H1 (cell line): Measurements from ENCODE around the gene ADGRB3. TPM values are rescaled to one million over a fixed set of nuclear protein-coding genes. Genes with fewer than 3 reads are reported as not detected.

Source experiments
- CTCF ChIA-PET: fragments of 300-600 bp; sonication (Branson Sonifier 250); formaldehyde crosslinking; loops from one replicate; lab custom pipeline; 2021; ENCODE audit not compliant: partially characterized antibody; lab: Charles Lee
- POLR2A ChIA-PET: fragments of 300-600 bp; sonication (Branson Sonifier 250); formaldehyde crosslinking; loops from one replicate; lab custom pipeline; 2021; ENCODE audit warnings: inconsistent platforms; ENCODE audit not compliant: partially characterized antibody; lab: Charles Lee
- DNase-seq, 2 experiments: peaks; one replicate each; pipeline versions ENCODE4 v3.0.0 to v3.0.0-alpha.2; 2010 to 2022; ENCODE audit warnings: low spot score in 2 of 2, low read depth in 1 of 2, mixed read lengths in 1 of 2
- FAIRE-seq: peaks from 2 replicates; lab custom pipeline; 2011; peaks lifted over from hg19 to GRCh38; lab: Jason Lieb, UNC
- H2AFZ ChIP-seq: 2 replicates; pipeline ENCODE4 v1.8.1; 2012; ENCODE audit warnings: low read length, inconsistent platforms
- H2AK5ac ChIP-seq: 2 replicates; pipeline ENCODE4 v1.6.1; 2013; ENCODE audit warnings: low read depth, low read length
- H2BK120ac ChIP-seq: replicated peaks from 2 replicates; pipeline ENCODE3; 2013; ENCODE audit warnings: low read depth, low read length, inconsistent platforms
- H2BK12ac ChIP-seq: 2 replicates; pipeline ENCODE4 v1.6.1; 2013; ENCODE audit warnings: low read depth, low read length
- H2BK15ac ChIP-seq: 2 replicates; pipeline ENCODE4 v1.6.1; 2013; ENCODE audit warnings: low read length
- H2BK20ac ChIP-seq: 2 replicates; pipeline ENCODE4 v1.6.1; 2013; ENCODE audit warnings: low read length
- H2BK5ac ChIP-seq: 2 replicates; pipeline ENCODE4 v1.6.1; 2013; ENCODE audit warnings: low read depth, low read length
- H3K14ac ChIP-seq: 2 replicates; pipeline ENCODE4 v1.6.1; 2013; ENCODE audit warnings: inconsistent platforms; ENCODE audit not compliant: insufficient read length
- H3K18ac ChIP-seq: 2 replicates; pipeline ENCODE4 v1.6.1; 2013; ENCODE audit warnings: low read length; ENCODE audit errors: extremely low read depth
- H3K23ac ChIP-seq: 2 replicates; pipeline ENCODE4 v1.6.1; 2013; ENCODE audit warnings: inconsistent platforms; ENCODE audit not compliant: insufficient read length
- H3K23me2 ChIP-seq: 2 replicates; pipeline ENCODE4 v1.6.1; 2013; ENCODE audit warnings: low read depth, low read length
- H3K27ac ChIP-seq: 2 replicates; pipeline ENCODE4 v1.6.1; 2011; ENCODE audit warnings: low read depth, low read length, inconsistent platforms
- H3K27me3 ChIP-seq, 4 experiments: replicated peaks in 1 of 4; 1 replicate in 1 of 4; 2 replicates in 3 of 4; pipeline versions ENCODE4 v1.6.1 to v1.8.1; 2011 to 2013; ENCODE audit warnings: low read length in 3 of 4, mild to moderate bottlenecking in 3 of 4, inconsistent platforms in 2 of 4, mixed read lengths in 2 of 4, moderate library complexity in 1 of 4; ENCODE audit not compliant: control insufficient read depth in 3 of 4, insufficient read depth in 3 of 4; ENCODE audit errors: extremely low read depth in 1 of 4
- H3K36me3 ChIP-seq, 4 experiments: 2 replicates each; pipeline versions ENCODE4 v1.6.1 to v1.8.1; 2011 to 2013; ENCODE audit warnings: mild to moderate bottlenecking in 4 of 4, low read length in 3 of 4, moderate library complexity in 2 of 4, control low read depth in 1 of 4, inconsistent platforms in 1 of 4; ENCODE audit not compliant: insufficient read depth in 4 of 4, control insufficient read depth in 2 of 4
- H3K4ac ChIP-seq: replicated peaks from 2 replicates; pipeline ENCODE3; 2013; ENCODE audit warnings: low read length, low read depth, mixed read lengths, inconsistent platforms; ENCODE audit not compliant: insufficient read length
- H3K4me1 ChIP-seq, 4 experiments: replicated peaks in 1 of 4; 1 replicate in 1 of 4; 2 replicates in 3 of 4; pipeline versions ENCODE4 v1.6.1 to v1.8.1; 2011 to 2013; ENCODE audit warnings: low read length in 3 of 4, inconsistent platforms in 2 of 4, mixed read lengths in 1 of 4; ENCODE audit not compliant: insufficient read depth in 4 of 4, control insufficient read depth in 3 of 4
- H3K4me2 ChIP-seq, 2 experiments: 2 replicates each; pipeline versions ENCODE4 v1.6.1 to v1.8.1; 2011 to 2013; ENCODE audit warnings: low read depth in 2 of 2, low read length in 2 of 2, control low read depth in 1 of 2, inconsistent platforms in 1 of 2, mild to moderate bottlenecking in 1 of 2; ENCODE audit not compliant: insufficient read depth in 1 of 2
- H3K4me3 ChIP-seq, 4 experiments: fragments of 200-600, 300-600 bp in 1 of 4; sonication (generic), shearing (Covaris generic), sonication (Bioruptor Twin) in 1 of 4; 2 replicates each; pipeline versions ENCODE4 v1.5.1 to v1.8.1; 2011 to 2016; ENCODE audit warnings: low read length in 4 of 4, low read depth in 3 of 4, control low read depth in 2 of 4, inconsistent platforms in 2 of 4, mild to moderate bottlenecking in 2 of 4, mixed read lengths in 1 of 4, moderate library complexity in 1 of 4; ENCODE audit not compliant: insufficient read depth in 2 of 4; ENCODE audit errors: extremely low read depth in 1 of 4
- H3K56ac ChIP-seq: replicated peaks from 2 replicates; pipeline ENCODE3; 2013; ENCODE audit warnings: low read depth, mild to moderate bottlenecking, mixed read lengths, low read length, inconsistent platforms; ENCODE audit not compliant: insufficient read length
- H3K79me1 ChIP-seq: 2 replicates; pipeline ENCODE4 v1.6.1; 2013; ENCODE audit warnings: low read depth, low read length, control low read depth
- H3K79me2 ChIP-seq, 2 experiments: 2 replicates each; pipeline versions ENCODE4 v1.6.1 to v1.8.1; 2012 to 2013; ENCODE audit warnings: low read length in 2 of 2, mild to moderate bottlenecking in 2 of 2, inconsistent platforms in 1 of 2; ENCODE audit not compliant: insufficient read depth in 2 of 2, control insufficient read depth in 1 of 2
- H3K9ac ChIP-seq, 4 experiments: replicated peaks in 1 of 4; 1 replicate in 1 of 4; 2 replicates in 3 of 4; pipeline versions ENCODE4 v1.6.1 to v1.8.1; 2011 to 2013; ENCODE audit warnings: low read depth in 3 of 4, low read length in 3 of 4, control low read depth in 2 of 4, mild to moderate bottlenecking in 2 of 4, moderate library complexity in 2 of 4, inconsistent platforms in 1 of 4; ENCODE audit errors: extremely low read depth in 1 of 4
- H3K9me3 ChIP-seq, 2 experiments: 2 replicates each; pipeline versions ENCODE4 v1.6.1 to v1.8.1; 2012 to 2013; ENCODE audit warnings: mild to moderate bottlenecking in 2 of 2, moderate library complexity in 2 of 2, control low read depth in 1 of 2, inconsistent platforms in 1 of 2, low read depth in 1 of 2, low read length in 1 of 2, mixed read lengths in 1 of 2; ENCODE audit not compliant: insufficient read depth in 2 of 2
- H4K20me1 ChIP-seq, 2 experiments: replicated peaks in 1 of 2; 2 replicates each; pipeline versions ENCODE3 to v1.8.1; 2011 to 2013; ENCODE audit warnings: inconsistent platforms in 2 of 2, low read length in 2 of 2, mild to moderate bottlenecking in 1 of 2; ENCODE audit not compliant: insufficient read depth in 2 of 2, control insufficient read depth in 1 of 2
- H4K5ac ChIP-seq: 2 replicates; pipeline ENCODE4 v1.6.1; 2013; ENCODE audit warnings: low read length, low read depth, mixed read lengths, inconsistent platforms; ENCODE audit not compliant: insufficient read length
- H4K8ac ChIP-seq: 2 replicates; pipeline ENCODE4 v1.8.0; 2013; ENCODE audit warnings: mild to moderate bottlenecking, moderate library complexity, low read length, inconsistent platforms; ENCODE audit not compliant: insufficient read depth; ENCODE audit errors: extremely low read depth
- H4K91ac ChIP-seq: replicated peaks from 2 replicates; pipeline ENCODE3; 2013; ENCODE audit warnings: low read length, mixed read lengths, inconsistent platforms; ENCODE audit not compliant: insufficient read length
- RFX5 ChIP-seq: IDR thresholded peaks from 2 replicates; pipeline ENCODE4 v1.6.1; 2011; ENCODE audit warnings: low read depth, low read length, improper control_type of control experiment, borderline replicate concordance
- TEAD4 ChIP-seq: IDR thresholded peaks from 2 replicates; pipeline ENCODE4 v1.6.1; 2012; ENCODE audit warnings: low read depth, low read length, inconsistent platforms, mixed read lengths
- WGBS, 2 experiments: shearing (Covaris generic) in 1 of 2; methylation state at CpG; one replicate each; pipeline versions ENCODE4 v1.1.6 to v1.1.7; 2013 to 2015; ENCODE audit warnings: low lambda C conversion rate in 2 of 2, mixed read lengths in 2 of 2, inconsistent platforms in 1 of 2, low coverage in 1 of 2, missing lambda C conversion rate in 1 of 2; ENCODE audit not compliant: insufficient replicate concordance in 2 of 2, insufficient coverage in 1 of 2, insufficient read length in 1 of 2; ENCODE audit errors: extremely low coverage in 1 of 2, missing lambda C conversion rate in 1 of 2; 5-methylcytosine and 5-hydroxymethylcytosine counted together
- polyA plus RNA-seq, 7 experiments: library from polyadenylated mRNA; depleted of rRNA in 3 of 7; stranded (reverse) in 5 of 7; unstranded in 2 of 7; fragments of >200 nt in 5 of 7; fragments of 200-250 nt in 2 of 7; gene quantifications; 1 replicate in 5 of 7; 2 replicates in 1 of 7; 4 replicates in 1 of 7; pipeline versions ENCODE4 v1.2.1 to v1.2.3, GENCODE V29; 2011 to 2013; ENCODE audit warnings: missing spikeins in 2 of 7, mixed read lengths in 2 of 7
- total RNA-seq: library from RNA; stranded (reverse); fragmentation: NEBNext Ultra II Directional; extraction: Animal tissue kit (Norgen Biotek cat#: 25700); gene quantifications from 2 replicates; pipeline ENCODE4 v1.2.1, GENCODE V29; 2021
- TF ChIP-seq, protein P1 (sequence below): IDR thresholded peaks from 2 replicates; pipeline ENCODE4 v1.6.1; 2011; ENCODE audit warnings: low read length, improper control_type of control experiment

ADGRB3 gene
- total and polyA plus RNA-seq, 2 of the 8 experiments (the other 6 are each of a cell fraction or from before 2014, with no cell fraction given), result 0.35 to 1.2 TPM

DNA sequence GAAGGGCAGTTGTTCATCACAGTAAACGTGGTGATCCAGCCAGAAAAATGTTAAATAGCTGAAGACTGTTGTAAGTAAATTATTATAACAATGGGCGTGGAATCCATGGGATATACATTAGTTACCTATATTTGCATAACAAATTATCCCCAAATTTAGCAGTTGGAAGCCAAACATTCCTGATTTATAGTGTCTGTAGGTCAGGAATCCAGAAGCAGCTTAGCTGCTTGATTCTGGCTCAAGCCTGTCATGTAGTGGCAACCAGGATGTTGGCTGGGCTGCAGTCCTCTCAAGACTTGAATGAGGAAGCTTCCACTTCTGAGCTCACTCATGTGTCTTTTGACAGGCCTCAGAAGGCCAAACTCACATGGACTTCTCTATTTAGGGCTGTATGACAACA is 6.9 kb upstream of the ADGRB3 start:
- no peaks in the 10 kb centered on the region; the same call in 1 of the 2 replicates for H3K79me1 ChIP-seq
- H3K4me2 ChIP-seq, result 0 out of 4 replicates have a peak overlapping the region, but pooled peaks of 1 of the 2 experiments have one; percentile 18
- H3K27ac ChIP-seq, result no peak overlapping the region
- DNase-seq (no peak), FAIRE-seq (no peak)
- ChIA-PET CTCF (interaction anchor here (0.7 to 1.3 kb wide), 4 partner anchors 11 to 347 kb away, joined by 3 to 7 read pairs (median 4); no protein-coding TSS in a partner anchor), POLR2A (no interaction called here)
- H3K4me3 ChIP-seq, result no peak overlapping the region
- no peak overlapping the region for H4K8ac ChIP-seq
- TF ChIP-seq RFX5, result no peak
- TF ChIP-seq, protein P1, sequence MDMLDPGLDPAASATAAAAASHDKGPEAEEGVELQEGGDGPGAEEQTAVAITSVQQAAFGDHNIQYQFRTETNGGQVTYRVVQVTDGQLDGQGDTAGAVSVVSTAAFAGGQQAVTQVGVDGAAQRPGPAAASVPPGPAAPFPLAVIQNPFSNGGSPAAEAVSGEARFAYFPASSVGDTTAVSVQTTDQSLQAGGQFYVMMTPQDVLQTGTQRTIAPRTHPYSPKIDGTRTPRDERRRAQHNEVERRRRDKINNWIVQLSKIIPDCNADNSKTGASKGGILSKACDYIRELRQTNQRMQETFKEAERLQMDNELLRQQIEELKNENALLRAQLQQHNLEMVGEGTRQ, result no peak
- TF ChIP-seq TEAD4, result peak; percentile 14; the same call in 1 of the 2 replicates
- H3K36me3 ChIP-seq, result no peaks in the 10 kb centered on the region
- WGBS, 2 experiments, result 42% methylated on average over 2 of the region's 2 CpGs; no CpG with 5 or more reads in 1 of the 2 experiments
- peaks cover 0 to under 1% (median 0%) of the 10 kb centered on the region in 4 experiments; a peak in 2 of 7 replicates for H3K27me3 ChIP-seq
- H2BK120ac ChIP-seq, result no peak overlapping the region
- H2BK15ac ChIP-seq, result no peak overlapping the region
- peaks cover 0 to 7% (median 3%) of the 10 kb centered on the region in 4 experiments; a peak in 3 of 7 replicates for H3K4me1 ChIP-seq
- no peaks in the 10 kb centered on the region for H3K9me3 ChIP-seq
- H3K14ac ChIP-seq, result no peak overlapping the region
- H2BK20ac ChIP-seq, result no peak overlapping the region
- H2AFZ ChIP-seq, result 0 out of 2 replicates have a peak overlapping the region, but pooled peaks have one; percentile 54
- no peak overlapping the region for H4K91ac ChIP-seq
- H4K5ac ChIP-seq, result no peak overlapping the region
- 0 out of 2 replicates have a peak, but pooled peaks cover 3% of the 10 kb centered on the region for H3K23me2 ChIP-seq
- H3K23ac ChIP-seq, result no peak overlapping the region
- H3K18ac ChIP-seq, result no peak overlapping the region
- no peak overlapping the region for H2AK5ac ChIP-seq
- 0 out of 2 replicates have a peak overlapping the region, but pooled peaks have one; percentile 66 for H2BK5ac ChIP-seq
- no peak overlapping the region for H3K9ac ChIP-seq
- no peak overlapping the region for H2BK12ac ChIP-seq
- H3K4ac ChIP-seq, result no peak overlapping the region
- H4K20me1 ChIP-seq, result no peaks in the 10 kb centered on the region
- no peaks in the 10 kb centered on the region for H3K79me2 ChIP-seq
- H3K56ac ChIP-seq, result no peak overlapping the region
